Measurements from ENCODE around the gene SMARCAL1. TPM values are rescaled to one million over a fixed set of nuclear protein-coding genes. Genes with fewer than 3 reads are reported as not detected.

Gene SMARCAL1
- polyA plus RNA-seq, 4 donors, result 5.4 to 15.4 (median 8.3) TPM

DNA sequence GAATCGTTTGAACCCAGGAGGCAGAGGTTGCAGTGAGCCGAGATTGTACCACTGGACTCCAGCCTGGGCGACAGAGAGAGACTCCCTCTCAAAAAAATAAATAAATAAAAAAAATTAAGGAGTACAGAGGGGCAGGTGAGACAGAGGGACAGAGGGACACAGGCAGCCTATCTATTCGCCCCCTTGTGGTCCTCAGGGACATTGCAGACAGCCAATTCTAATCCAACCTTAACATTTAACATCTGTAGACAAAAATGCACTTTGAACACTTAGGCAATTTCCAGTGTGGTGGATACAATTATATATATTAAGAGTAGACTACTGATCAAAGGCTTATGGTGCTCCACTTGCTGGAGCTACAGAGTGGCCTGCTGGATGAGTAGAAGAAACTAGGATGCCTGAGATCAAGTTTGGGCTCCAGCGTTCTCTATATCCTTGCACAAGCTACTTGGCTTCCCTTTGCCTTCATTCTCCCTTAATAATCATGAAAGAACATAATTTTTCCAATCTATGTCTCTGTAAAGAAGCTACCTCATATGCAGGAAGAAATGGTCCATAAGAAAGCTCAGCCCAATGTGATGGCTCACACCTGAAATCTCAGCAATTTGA lies 8.2 kb upstream of the SMARCAL1 start:
- H3K4me3 ChIP-seq (ENCODE audit: low read depth in 1 of 3, low read length in 3 of 3), result no peak overlapping the region
- H3K9me3 ChIP-seq (ENCODE audit: control insufficient read depth in 2 of 2, insufficient read depth in 1 of 2, low read depth in 1 of 2, low read length in 1 of 2), result no peaks in the 10 kb centered on the region
- H3K27me3 ChIP-seq (ENCODE audit: control insufficient read depth in 3 of 3, insufficient read depth in 3 of 3, low read length in 3 of 3), result peaks cover 0 to 3% (median 3%) of the 10 kb centered on the region in 3 donors
- peak; percentile 43 to 58 for DNase-seq
- WGBS, 3 donors, result 48 to 64% (median 52%) methylated on average over 5 of the region's 5 CpGs
- no peaks in the 10 kb centered on the region for H3K36me3 ChIP-seq (ENCODE audit: control insufficient read depth in 3 of 3, insufficient read depth in 2 of 3, low read depth in 1 of 3, low read length in 3 of 3)
- H3K27ac ChIP-seq (ENCODE audit: low read depth in 1 of 3, low read length in 2 of 3), result no peak overlapping the region
- no peaks in the 10 kb centered on the region for H3K4me1 ChIP-seq (ENCODE audit: control insufficient read depth in 3 of 3, insufficient read depth in 2 of 3, low read depth in 1 of 3, low read length in 2 of 3)
- FAIRE-seq, result no peak

- Histone ChIP-seq H3K27me3 (ENCODE audit: control insufficient read depth in 3 of 3, insufficient read depth in 3 of 3, low read length in 3 of 3) (peaks cover 0 to 3% (median 3%) of the 10 kb centered on the region in 3 donors), H3K9me3 (ENCODE audit: control insufficient read depth in 2 of 2, insufficient read depth in 1 of 2, low read depth in 1 of 2, low read length in 1 of 2) (no peaks in the 10 kb centered on the region), H3K27ac (ENCODE audit: low read depth in 1 of 3, low read length in 2 of 3) (no peak overlapping the region), H3K4me1 (ENCODE audit: control insufficient read depth in 3 of 3, insufficient read depth in 2 of 3, low read depth in 1 of 3, low read length in 2 of 3) (no peaks in the 10 kb centered on the region), H3K36me3 (ENCODE audit: control insufficient read depth in 3 of 3, insufficient read depth in 2 of 3, low read depth in 1 of 3, low read length in 3 of 3) (no peaks in the 10 kb centered on the region), H3K4me3 (ENCODE audit: low read depth in 1 of 3, low read length in 3 of 3) (no peak overlapping the region)
- FAIRE-seq (no peak), DNase-seq (no peak)
- 78 to 86% (median 80%) methylated on average over 7 of the region's 7 CpGs for WGBS, 3 donors
Observed at GRCh38 chr2:216405588-216405987, 6.7 kb upstream of the SMARCAL1 start.

DNA sequence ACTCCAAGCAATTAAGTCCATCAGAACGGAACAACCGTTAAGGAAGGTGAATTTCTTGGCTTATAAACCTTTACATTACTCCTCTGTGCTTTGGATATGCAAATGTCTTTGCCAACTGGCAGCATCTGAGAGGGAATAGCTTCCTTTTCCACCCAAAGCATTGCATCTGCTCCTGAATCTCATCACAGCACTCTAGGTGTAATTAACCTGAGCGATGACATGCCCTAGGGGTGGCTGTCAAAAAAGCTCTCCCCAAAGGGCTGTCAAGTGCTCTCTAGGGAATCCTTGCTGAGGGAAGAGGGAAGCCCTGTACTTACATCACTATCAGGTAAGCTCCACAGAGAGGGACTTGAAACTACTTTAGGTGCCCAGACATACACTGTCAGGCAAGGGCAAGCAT lies 5.5 kb upstream of the SMARCAL1 start:
- H3K9me3 ChIP-seq (ENCODE audit: control insufficient read depth in 2 of 2, insufficient read depth in 1 of 2, low read depth in 1 of 2, low read length in 1 of 2), result no peaks in the 10 kb centered on the region
- DNase-seq, result no peak
- no peaks in the 10 kb centered on the region for H3K36me3 ChIP-seq (ENCODE audit: control insufficient read depth in 3 of 3, insufficient read depth in 2 of 3, low read depth in 1 of 3, low read length in 3 of 3)
- peaks cover 0 to 3% (median 3%) of the 10 kb centered on the region in 3 donors for H3K27me3 ChIP-seq (ENCODE audit: control insufficient read depth in 3 of 3, insufficient read depth in 3 of 3, low read length in 3 of 3)
- FAIRE-seq, result no peak
- H3K4me1 ChIP-seq (ENCODE audit: control insufficient read depth in 3 of 3, insufficient read depth in 2 of 3, low read depth in 1 of 3, low read length in 2 of 3), result no peaks in the 10 kb centered on the region
- no peak overlapping the region for H3K4me3 ChIP-seq (ENCODE audit: low read depth in 1 of 3, low read length in 3 of 3)
- no peak overlapping the region for H3K27ac ChIP-seq (ENCODE audit: low read depth in 1 of 3, low read length in 2 of 3)
- 53 to 75% (median 70%) methylated on average over 3 of the region's 3 CpGs for WGBS, 3 donors

DNA sequence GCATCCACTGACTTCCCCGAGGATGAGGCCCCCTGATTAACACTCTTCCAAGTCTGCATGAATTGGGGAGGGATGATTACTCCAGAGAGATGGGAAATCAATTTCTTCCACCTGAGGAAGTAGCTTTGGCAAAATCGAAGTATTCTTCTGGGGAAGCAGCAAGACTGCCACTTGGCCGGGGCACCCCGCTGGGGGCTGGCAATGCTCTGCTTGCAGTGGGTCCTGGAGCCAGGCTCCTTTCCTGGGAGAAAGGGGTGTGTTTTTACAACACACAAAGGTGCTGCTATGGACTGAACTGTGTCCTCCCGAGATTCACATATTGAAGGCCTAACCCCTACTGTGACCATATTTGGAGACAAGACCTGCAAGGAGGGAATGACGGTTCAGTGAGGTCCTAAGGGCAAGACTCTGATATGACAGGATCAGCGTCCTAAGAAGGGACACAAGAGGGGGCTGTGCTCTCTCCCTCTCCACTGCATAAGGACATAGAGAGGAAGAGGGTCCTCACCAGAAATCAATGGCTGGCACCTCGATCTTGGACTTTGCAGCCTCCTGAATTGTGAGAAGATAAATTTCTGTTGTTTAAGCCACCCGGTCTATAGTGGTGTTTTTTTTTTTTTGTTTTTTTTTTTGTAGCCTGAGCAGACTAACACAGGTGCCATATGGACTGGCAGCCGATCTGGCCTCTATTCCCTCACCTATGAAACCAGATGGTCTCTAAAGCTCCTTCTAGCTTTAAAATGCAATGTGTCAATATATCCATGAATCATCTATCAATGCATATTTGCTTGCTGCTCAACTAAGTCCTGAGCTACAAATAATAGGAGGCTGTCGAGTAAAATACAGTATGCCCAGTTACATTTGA lies 3.6 kb upstream of the SMARCAL1 start:
- H3K9me3 ChIP-seq (ENCODE audit: control insufficient read depth in 2 of 2, insufficient read depth in 1 of 2, low read depth in 1 of 2, low read length in 1 of 2), result no peaks in the 10 kb centered on the region
- H3K27ac ChIP-seq (ENCODE audit: low read depth in 1 of 3, low read length in 2 of 3), result no peak overlapping the region
- H3K36me3 ChIP-seq (ENCODE audit: control insufficient read depth in 3 of 3, insufficient read depth in 2 of 3, low read depth in 1 of 3, low read length in 3 of 3), result no peaks in the 10 kb centered on the region
- DNase-seq (peak in 1 of 2 donors; percentile 29), FAIRE-seq (no peak)
- peaks cover 0 to 3% (median 3%) of the 10 kb centered on the region in 3 donors for H3K27me3 ChIP-seq (ENCODE audit: control insufficient read depth in 3 of 3, insufficient read depth in 3 of 3, low read length in 3 of 3)
- H3K4me1 ChIP-seq (ENCODE audit: control insufficient read depth in 3 of 3, insufficient read depth in 2 of 3, low read depth in 1 of 3, low read length in 2 of 3), result peaks cover 0 to 3% (median 3%) of the 10 kb centered on the region in 3 donors
- WGBS, 3 donors, result 50 to 64% (median 61%) methylated on average over 11 of the region's 11 CpGs
- H3K4me3 ChIP-seq (ENCODE audit: low read depth in 1 of 3, low read length in 3 of 3), result no peak overlapping the region

- Histone ChIP-seq H3K27me3 (ENCODE audit: control insufficient read depth in 3 of 3, insufficient read depth in 3 of 3, low read length in 3 of 3) (peaks cover 0 to 3% (median 3%) of the 10 kb centered on the region in 3 donors), H3K4me1 (ENCODE audit: control insufficient read depth in 3 of 3, insufficient read depth in 2 of 3, low read depth in 1 of 3, low read length in 2 of 3) (peaks cover 0 to 3% (median 3%) of the 10 kb centered on the region in 3 donors), H3K27ac (ENCODE audit: low read depth in 1 of 3, low read length in 2 of 3) (no peak overlapping the region), H3K9me3 (ENCODE audit: control insufficient read depth in 2 of 2, insufficient read depth in 1 of 2, low read depth in 1 of 2, low read length in 1 of 2) (no peaks in the 10 kb centered on the region), H3K4me3 (ENCODE audit: low read depth in 1 of 3, low read length in 3 of 3) (no peak overlapping the region), H3K36me3 (ENCODE audit: control insufficient read depth in 3 of 3, insufficient read depth in 2 of 3, low read depth in 1 of 3, low read length in 3 of 3) (peaks cover 0 to 7% (median 0%) of the 10 kb centered on the region in 3 donors)
- 74 to 89% (median 74%) methylated on average over 7 of the region's 7 CpGs for WGBS, 3 donors
- no peak for DNase-seq
- FAIRE-seq, result no peak
Observed at GRCh38 chr2:216410550-216410949, 1.7 kb upstream of the SMARCAL1 start.

DNA sequence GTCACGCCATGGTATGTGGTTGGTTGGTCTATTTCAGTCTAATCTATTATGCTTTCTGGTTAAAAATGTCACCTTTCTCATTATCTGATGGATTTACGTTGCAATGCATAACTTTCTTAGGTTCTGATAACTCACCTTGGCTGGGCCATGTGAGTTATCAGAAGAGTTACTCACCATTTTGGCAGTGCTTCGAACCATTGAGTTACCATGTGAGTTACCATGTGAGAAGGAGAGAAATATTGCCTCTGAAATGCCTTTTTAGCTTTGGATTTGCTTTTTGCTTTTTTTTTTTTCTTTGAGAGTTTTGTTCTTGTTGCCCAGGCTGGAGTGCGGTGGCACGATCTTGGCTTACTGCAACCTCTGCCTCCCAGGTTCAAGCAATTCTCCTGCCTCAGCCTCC lies 1.6 kb downstream of the SMARCAL1 start:
- no peak for DNase-seq

DNA sequence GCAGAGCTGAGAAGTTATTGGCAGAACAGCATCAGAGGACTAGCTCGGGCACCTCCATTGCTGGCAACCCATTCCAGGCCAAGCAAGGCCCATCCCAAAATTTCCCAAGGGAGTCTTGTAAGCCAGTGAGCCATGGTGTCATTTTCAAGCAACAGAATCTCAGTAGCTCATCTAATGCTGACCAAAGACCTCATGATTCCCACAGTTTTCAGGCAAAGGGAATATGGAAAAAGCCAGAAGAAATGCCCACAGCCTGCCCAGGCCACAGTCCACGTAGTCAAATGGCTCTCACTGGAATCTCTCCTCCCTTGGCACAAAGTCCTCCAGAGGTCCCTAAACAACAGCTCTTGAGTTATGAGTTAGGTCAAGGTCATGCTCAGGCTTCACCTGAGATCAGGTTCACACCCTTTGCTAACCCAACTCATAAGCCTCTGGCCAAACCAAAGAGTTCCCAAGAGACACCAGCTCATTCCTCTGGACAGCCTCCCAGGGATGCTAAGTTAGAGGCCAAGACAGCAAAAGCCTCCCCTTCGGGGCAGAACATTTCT lies 2.6 kb downstream of the SMARCAL1 start:
- no peaks in the 10 kb centered on the region for H3K27me3 ChIP-seq (ENCODE audit: control insufficient read depth in 3 of 3, insufficient read depth in 3 of 3, low read length in 3 of 3)
- DNase-seq, result no peak
- 91 to 96% (median 94%) methylated on average over 3 of the region's 3 CpGs for WGBS, 3 donors
- H3K4me3 ChIP-seq (ENCODE audit: low read depth in 1 of 3, low read length in 3 of 3), result no peak overlapping the region
- peaks cover 2 to 21% (median 8%) of the 10 kb centered on the region in 3 donors for H3K36me3 ChIP-seq (ENCODE audit: control insufficient read depth in 3 of 3, insufficient read depth in 2 of 3, low read depth in 1 of 3, low read length in 3 of 3)
- H3K4me1 ChIP-seq (ENCODE audit: control insufficient read depth in 3 of 3, insufficient read depth in 2 of 3, low read depth in 1 of 3, low read length in 2 of 3), result peaks cover 0 to 3% (median 3%) of the 10 kb centered on the region in 3 donors
- no peak overlapping the region for H3K27ac ChIP-seq (ENCODE audit: low read depth in 1 of 3, low read length in 2 of 3)
- H3K9me3 ChIP-seq (ENCODE audit: control insufficient read depth in 2 of 2, insufficient read depth in 1 of 2, low read depth in 1 of 2, low read length in 1 of 2), result no peaks in the 10 kb centered on the region
- no peak for FAIRE-seq

More for the DNA sequence above, 1.6 kb downstream of the SMARCAL1 start:
- Histone ChIP-seq H3K27me3 (ENCODE audit: control insufficient read depth in 3 of 3, insufficient read depth in 3 of 3, low read length in 3 of 3) (no peaks in the 10 kb centered on the region), H3K4me3 (ENCODE audit: low read depth in 1 of 3, low read length in 3 of 3) (no peak overlapping the region), H3K9me3 (ENCODE audit: control insufficient read depth in 2 of 2, insufficient read depth in 1 of 2, low read depth in 1 of 2, low read length in 1 of 2) (no peaks in the 10 kb centered on the region), H3K36me3 (ENCODE audit: control insufficient read depth in 3 of 3, insufficient read depth in 2 of 3, low read depth in 1 of 3, low read length in 3 of 3) (peaks cover 2 to 16% (median 6%) of the 10 kb centered on the region in 3 donors), H3K27ac (ENCODE audit: low read depth in 1 of 3, low read length in 2 of 3) (no peak overlapping the region), H3K4me1 (ENCODE audit: control insufficient read depth in 3 of 3, insufficient read depth in 2 of 3, low read depth in 1 of 3, low read length in 2 of 3) (peaks cover 0 to 3% (median 3%) of the 10 kb centered on the region in 3 donors)
- 91 to 95% (median 93%) methylated on average over 5 of the region's 5 CpGs for WGBS, 3 donors
- no peak for FAIRE-seq

GRCh38 chr2:216415541-216415940 lies 3.3 kb downstream of the SMARCAL1 start:
- Histone ChIP-seq H3K36me3 (ENCODE audit: control insufficient read depth in 3 of 3, insufficient read depth in 2 of 3, low read depth in 1 of 3, low read length in 3 of 3) (peaks cover 2 to 24% (median 8%) of the 10 kb centered on the region in 3 donors), H3K4me1 (ENCODE audit: control insufficient read depth in 3 of 3, insufficient read depth in 2 of 3, low read depth in 1 of 3, low read length in 2 of 3) (peaks cover 0 to 3% (median 3%) of the 10 kb centered on the region in 3 donors), H3K9me3 (ENCODE audit: control insufficient read depth in 2 of 2, insufficient read depth in 1 of 2, low read depth in 1 of 2, low read length in 1 of 2) (no peaks in the 10 kb centered on the region), H3K4me3 (ENCODE audit: low read depth in 1 of 3, low read length in 3 of 3) (no peak overlapping the region), H3K27ac (ENCODE audit: low read depth in 1 of 3, low read length in 2 of 3) (no peak overlapping the region), H3K27me3 (ENCODE audit: control insufficient read depth in 3 of 3, insufficient read depth in 3 of 3, low read length in 3 of 3) (no peaks in the 10 kb centered on the region)
- WGBS, 3 donors, result 86 to 95% (median 95%) methylated on average over 3 of the region's 3 CpGs
- no peak for FAIRE-seq
- no peak for DNase-seq
